ENCODE measurements around the gene ECHS1.

DNA sequence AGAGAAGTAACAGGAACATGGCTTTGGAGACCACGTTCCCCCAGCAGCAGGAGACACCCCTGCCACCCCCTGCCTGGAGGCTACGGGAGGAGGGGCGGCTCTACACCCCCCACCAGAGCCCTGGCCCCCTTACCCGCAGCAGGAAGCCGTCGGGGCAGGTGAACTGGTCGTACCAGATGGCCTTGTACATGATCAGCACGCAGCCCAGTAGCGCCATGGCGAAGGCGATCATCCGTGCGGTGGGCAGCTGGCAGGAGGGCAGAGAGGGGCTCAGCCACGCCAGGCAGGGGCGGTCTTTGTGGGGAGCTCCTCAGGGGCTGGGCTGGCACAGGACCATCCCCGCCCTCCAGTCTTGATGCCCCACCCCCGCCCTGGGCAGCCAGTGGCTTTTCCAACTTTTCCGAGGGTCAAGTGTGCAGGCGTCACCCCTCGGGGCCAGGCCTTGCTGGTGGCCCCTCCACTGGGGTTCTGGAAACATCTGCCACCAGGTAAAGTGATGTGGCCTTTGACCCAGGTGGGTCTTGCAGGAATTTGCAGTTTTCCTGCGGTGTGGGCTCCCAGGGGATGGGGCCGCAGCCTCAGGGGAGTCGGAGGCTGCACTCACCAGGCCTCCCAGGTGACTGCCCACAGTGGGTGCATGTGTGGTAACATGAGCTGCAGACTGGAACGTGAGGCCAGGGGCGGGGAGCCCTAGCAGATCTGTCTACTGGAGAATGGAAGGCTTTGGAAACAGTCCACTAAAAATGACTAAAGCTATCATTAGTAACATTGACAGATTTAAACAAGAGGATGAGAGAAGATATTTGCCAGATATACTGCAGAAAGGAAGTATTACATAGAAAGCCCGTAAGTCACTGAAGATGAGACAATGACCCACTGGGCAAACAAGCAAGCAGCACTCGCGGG lies 46.2 kb downstream of the ECHS1 start:
- TF ChIP-seq, protein P1, sequence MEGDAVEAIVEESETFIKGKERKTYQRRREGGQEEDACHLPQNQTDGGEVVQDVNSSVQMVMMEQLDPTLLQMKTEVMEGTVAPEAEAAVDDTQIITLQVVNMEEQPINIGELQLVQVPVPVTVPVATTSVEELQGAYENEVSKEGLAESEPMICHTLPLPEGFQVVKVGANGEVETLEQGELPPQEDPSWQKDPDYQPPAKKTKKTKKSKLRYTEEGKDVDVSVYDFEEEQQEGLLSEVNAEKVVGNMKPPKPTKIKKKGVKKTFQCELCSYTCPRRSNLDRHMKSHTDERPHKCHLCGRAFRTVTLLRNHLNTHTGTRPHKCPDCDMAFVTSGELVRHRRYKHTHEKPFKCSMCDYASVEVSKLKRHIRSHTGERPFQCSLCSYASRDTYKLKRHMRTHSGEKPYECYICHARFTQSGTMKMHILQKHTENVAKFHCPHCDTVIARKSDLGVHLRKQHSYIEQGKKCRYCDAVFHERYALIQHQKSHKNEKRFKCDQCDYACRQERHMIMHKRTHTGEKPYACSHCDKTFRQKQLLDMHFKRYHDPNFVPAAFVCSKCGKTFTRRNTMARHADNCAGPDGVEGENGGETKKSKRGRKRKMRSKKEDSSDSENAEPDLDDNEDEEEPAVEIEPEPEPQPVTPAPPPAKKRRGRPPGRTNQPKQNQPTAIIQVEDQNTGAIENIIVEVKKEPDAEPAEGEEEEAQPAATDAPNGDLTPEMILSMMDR (IDR thresholded peaks at IDR 0.05; ENCODE audit: low read length) = no peak
- no peak for TF ChIP-seq EZH2 (IDR thresholded peaks at IDR 0.05; ENCODE audit: borderline replicate concordance, low read length)
